Measurements from ENCODE around the gene LUZP1.

The LUZP1 gene

GRCh38 chr1:23083714-23084480, 84.8 kb downstream of the LUZP1 start:
- no peak for DNase-seq (ENCODE audit: low spot score)

GRCh38 chr1:23081376-23081775, 87.3 kb downstream of the LUZP1 start:
- DNase-seq (ENCODE audit: low spot score), result no peak

DNA sequence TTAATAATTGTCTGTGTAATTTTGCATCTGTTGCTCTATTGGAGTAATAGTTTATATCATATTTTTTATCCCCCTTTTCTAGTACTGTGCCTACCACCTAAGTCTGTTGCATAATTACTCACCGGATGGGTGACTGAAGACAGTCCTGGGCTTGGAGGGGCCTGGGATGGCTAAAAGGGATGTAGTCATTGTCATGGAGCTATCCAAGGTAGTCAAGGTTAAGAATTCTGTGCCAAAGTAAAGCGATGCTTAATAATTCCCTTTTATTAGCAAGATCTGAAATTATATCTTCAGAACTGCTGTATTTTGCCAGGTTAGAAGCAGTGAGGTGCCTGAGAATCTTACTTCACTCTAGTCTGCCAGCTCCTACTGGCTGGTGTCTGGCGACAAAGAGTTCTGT, 87.8 kb downstream of the LUZP1 start:
- DNase-seq (ENCODE audit: low spot score), result no peak

DNA sequence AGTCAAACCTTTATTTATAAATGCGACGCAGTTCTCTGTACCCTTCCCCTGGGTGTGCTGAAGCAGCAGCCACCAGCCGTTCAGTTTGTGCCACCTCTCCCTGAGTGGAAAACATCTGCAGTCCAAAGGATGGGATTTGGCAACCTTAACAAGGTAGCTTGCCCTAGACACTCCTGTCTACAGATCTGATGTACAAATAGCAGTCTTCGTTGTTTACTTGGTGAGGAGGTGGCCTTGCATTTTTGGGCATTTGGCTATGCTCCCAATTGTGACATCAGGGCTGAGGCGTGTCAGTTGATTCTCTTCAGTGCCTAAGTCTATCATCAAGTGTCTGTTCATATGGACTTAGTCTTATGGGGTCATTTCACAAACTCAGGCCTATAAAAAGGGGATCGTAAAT, 89.6 kb downstream of the LUZP1 start:
- no peak for DNase-seq (ENCODE audit: low spot score)

DNA sequence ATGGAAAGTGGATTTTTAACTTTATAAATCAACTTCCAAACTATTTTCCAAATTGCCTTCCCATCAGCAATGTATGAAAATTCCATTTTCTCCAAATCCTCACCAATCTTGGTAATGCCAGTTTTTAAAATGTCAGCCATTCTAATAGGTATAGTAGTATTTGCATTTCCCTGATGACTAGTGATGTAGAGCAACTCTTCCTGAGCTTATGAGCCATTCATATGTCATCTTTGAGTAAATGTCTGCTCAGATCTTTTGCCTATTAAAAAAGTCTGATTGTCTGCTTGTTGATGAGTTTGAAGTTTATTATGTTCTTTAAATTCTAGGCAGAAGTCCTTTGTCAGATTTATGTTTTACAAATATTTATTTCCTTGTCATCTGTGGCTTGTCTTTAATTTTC, 94.6 kb downstream of the LUZP1 start:
- no peak for DNase-seq (ENCODE audit: low spot score)

- no peak for DNase-seq (ENCODE audit: low spot score)
Observed at GRCh38 chr1:23069675-23070074, 99.0 kb downstream of the LUZP1 start.

- no peak for DNase-seq (ENCODE audit: low spot score)
Observed at GRCh38 chr1:23069149-23069548, 99.5 kb downstream of the LUZP1 start.

GRCh38 chr1:23066075-23066474, 102.6 kb downstream of the LUZP1 start:
- no peak for DNase-seq (ENCODE audit: low spot score)

DNA sequence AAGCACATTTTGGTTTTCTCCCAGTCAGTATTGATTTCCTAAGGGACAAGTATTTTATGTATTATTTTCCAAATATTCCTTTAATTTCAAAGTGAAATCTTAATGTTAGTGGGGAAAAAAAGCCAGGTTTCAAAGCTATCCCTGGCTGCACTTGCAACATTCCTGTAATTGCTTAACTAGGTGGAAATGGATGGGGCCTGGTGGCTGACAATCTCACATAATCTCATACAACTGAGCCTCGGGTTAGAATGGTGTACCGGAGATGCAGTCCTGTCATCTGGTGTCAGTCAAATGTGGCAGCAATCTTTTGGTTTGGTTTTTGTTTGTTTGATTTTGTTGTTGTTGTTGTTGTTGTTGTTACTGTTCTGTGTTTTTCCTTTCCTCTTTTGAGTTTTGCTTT, 103.3 kb downstream of the LUZP1 start:
- DNase-seq (ENCODE audit: low spot score), result no peak

- no peak for DNase-seq (ENCODE audit: low spot score)
Observed at GRCh38 chr1:23062271-23062670, 106.4 kb downstream of the LUZP1 start.

GRCh38 chr1:23057301-23057700, 111.4 kb downstream of the LUZP1 start:
- DNase-seq (ENCODE audit: low spot score), result no peak

GRCh38 chr1:23051290-23051909, 117.3 kb downstream of the LUZP1 start:
- no peak for DNase-seq (ENCODE audit: low spot score)

GRCh38 chr1:23050201-23050600, 118.5 kb downstream of the LUZP1 start:
- no peak for DNase-seq (ENCODE audit: low spot score)

DNA sequence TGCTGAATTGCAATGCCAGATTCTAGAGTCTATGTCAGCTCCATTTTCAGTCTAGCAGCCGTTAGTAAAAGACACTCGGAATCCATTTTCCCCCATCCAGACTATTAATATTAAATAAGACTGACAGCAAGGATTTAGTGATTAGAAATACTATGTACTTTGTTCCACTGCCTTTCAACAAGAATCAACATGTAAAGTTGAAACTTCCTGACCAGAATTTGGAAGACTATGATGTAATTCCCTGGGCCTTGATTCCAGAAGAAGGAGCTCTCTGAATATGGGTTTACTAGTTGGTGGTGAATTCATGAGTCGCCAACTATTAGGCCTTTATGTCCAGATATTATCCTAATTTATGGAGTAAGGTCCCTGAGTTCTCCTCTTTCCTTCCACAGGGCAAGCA, 124.6 kb downstream of the LUZP1 start:
- DNase-seq (ENCODE audit: low spot score), result no peak

DNA sequence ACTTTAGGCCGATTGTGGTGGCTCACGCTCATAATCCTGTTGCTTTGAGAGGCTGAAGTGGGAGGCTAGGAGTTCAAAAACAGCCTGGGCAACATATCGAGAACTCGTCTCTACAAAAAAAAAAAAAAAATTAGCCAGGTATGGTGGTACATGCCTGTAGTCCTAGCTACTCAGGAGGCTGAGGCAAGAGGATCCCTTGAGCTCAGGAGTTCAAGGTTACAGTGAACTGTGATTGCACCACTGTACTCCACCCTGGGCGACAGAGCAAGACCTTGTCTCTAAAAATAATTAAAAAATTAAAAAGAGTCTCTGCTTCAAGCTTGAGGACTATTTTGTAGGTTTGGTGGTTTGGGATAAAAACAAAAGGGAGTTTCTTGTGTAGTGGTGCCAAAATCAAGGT, 128.1 kb downstream of the LUZP1 start:
- no peak for DNase-seq (ENCODE audit: low spot score)

DNA sequence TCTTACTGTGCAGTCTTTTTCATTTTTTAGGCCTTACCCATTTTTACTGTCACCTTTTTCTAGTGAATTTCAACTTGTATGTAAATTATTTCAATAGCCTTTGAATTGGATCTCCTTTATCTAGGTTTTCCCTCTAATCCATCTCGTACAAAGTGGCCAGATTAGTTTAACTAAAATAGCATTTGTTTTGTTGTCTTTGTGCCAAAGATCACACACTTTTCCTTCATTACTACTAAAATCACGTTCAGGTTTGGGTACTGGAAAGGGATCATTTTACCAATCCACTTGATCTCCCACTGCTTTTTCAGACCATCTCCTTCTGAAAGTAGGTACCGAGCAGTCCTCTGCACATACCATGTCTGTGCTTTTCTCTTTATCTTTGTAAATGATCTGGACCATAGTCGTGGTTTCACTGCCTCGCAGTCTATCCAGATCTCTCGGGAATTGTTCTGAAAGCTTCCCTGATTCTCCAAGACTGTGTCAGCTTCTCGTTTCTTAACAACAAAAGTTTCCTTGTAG, 129.3 kb downstream of the LUZP1 start:
- no peak for DNase-seq (ENCODE audit: low spot score)

- no peak for DNase-seq (ENCODE audit: low spot score)
Observed at GRCh38 chr1:23037081-23037740, 131.4 kb downstream of the LUZP1 start.

GRCh38 chr1:23035823-23036452, 132.7 kb downstream of the LUZP1 start:
- DNase-seq (ENCODE audit: low spot score), result peak; percentile 46

All from D341Med (cell line).